ENCODE results near the gene SMOC2.

GRCh38 chr6:168599118-168599494 lies 158.1 kb downstream of the SMOC2 start:
- TF ChIP-seq ZNF703 (CRISPR knock-in tag; IDR thresholded peaks at IDR 0.05; ENCODE audit: borderline replicate concordance) = no peak
- TF ChIP-seq HOXA7 (CRISPR knock-in tag; IDR thresholded peaks at IDR 0.05) = no peak
- TF ChIP-seq CTCF (CRISPR knock-in tag; IDR thresholded peaks at IDR 0.05) = no peak
- no peak for TF ChIP-seq ZBTB44 (CRISPR knock-in tag; IDR thresholded peaks at IDR 0.05)
- no peak for TF ChIP-seq TCF12 (IDR thresholded peaks at IDR 0.05)
- no peak for TF ChIP-seq TCF12 (CRISPR knock-in tag; IDR thresholded peaks at IDR 0.05)
- no peak for TF ChIP-seq FOXA3 (CRISPR knock-in tag; IDR thresholded peaks at IDR 0.05)
- TF ChIP-seq BRD4 (CRISPR knock-in tag; IDR thresholded peaks at IDR 0.05) = no peak
- TF ChIP-seq FOXJ3 (CRISPR knock-in tag; IDR thresholded peaks at IDR 0.05; ENCODE audit: borderline replicate concordance) = no peak
- TF ChIP-seq RAD51 (IDR thresholded peaks at IDR 0.05; ENCODE audit: borderline replicate concordance) = no peak
- no peak for TF ChIP-seq ZFP91 (CRISPR knock-in tag; IDR thresholded peaks at IDR 0.05; ENCODE audit: borderline replicate concordance)
- TF ChIP-seq ZNF121 (CRISPR knock-in tag; IDR thresholded peaks at IDR 0.05) = no peak
- no peak for TF ChIP-seq ELF4 (CRISPR knock-in tag; IDR thresholded peaks at IDR 0.05; ENCODE audit: borderline replicate concordance)
- TF ChIP-seq ZNF33A (CRISPR knock-in tag; IDR thresholded peaks at IDR 0.05; ENCODE audit: borderline replicate concordance) = no peak
- TF ChIP-seq RFX5 (IDR thresholded peaks at IDR 0.05; ENCODE audit: low read depth, low read length) = no peak

Measured in HepG2 (cell line).